DMS153 (cell line): ENCODE results near the gene HEATR9.

Experiments used
- DNase-seq: peaks from one replicate; lab custom pipeline; 2025; lab: John Stamatoyannopoulos, UW

The HEATR9 gene

GRCh38 chr17:35893751-35894150 is 25.1 kb upstream of the HEATR9 start:
- DNase-seq: no peak

GRCh38 chr17:35892091-35893035 is 23.7 kb upstream of the HEATR9 start:
- DNase-seq: no peak

- no peak for DNase-seq
Observed at GRCh38 chr17:35891269-35891668, 22.6 kb upstream of the HEATR9 start.

GRCh38 chr17:35890774-35891155 is 22.1 kb upstream of the HEATR9 start:
- peak; percentile 3 for DNase-seq

- DNase-seq: peak; percentile 7
Observed at GRCh38 chr17:35889818-35890773, 21.4 kb upstream of the HEATR9 start.

- no peak for DNase-seq
Observed at GRCh38 chr17:35889241-35889640, 20.6 kb upstream of the HEATR9 start.

- DNase-seq: no peak
Observed at GRCh38 chr17:35879773-35880654, 11.3 kb upstream of the HEATR9 start, which contains the start of gene CCL5. Gene CCL5, minus strand, starts transcription at chr17:35880360.

- no peak for DNase-seq
Observed at GRCh38 chr17:35878361-35878760, 9.7 kb upstream of the HEATR9 start.

- no peak for DNase-seq
Observed at GRCh38 chr17:35877345-35878029, 8.8 kb upstream of the HEATR9 start.

GRCh38 chr17:35876534-35876933 is 7.8 kb upstream of the HEATR9 start:
- no peak for DNase-seq

- no peak for DNase-seq
Observed at GRCh38 chr17:35875800-35876139, 7.1 kb upstream of the HEATR9 start.

- DNase-seq: no peak
Observed at GRCh38 chr17:35875072-35875799, 6.5 kb upstream of the HEATR9 start.

- DNase-seq: no peak
Observed at GRCh38 chr17:35872196-35872980, 3.7 kb upstream of the HEATR9 start.

- no peak for DNase-seq
Observed at GRCh38 chr17:35870906-35871819, 2.5 kb upstream of the HEATR9 start.

GRCh38 chr17:35867574-35867973 is 1.1 kb downstream of the HEATR9 start:
- DNase-seq: no peak

- no peak for DNase-seq
Observed at GRCh38 chr17:35866341-35866950, 2.2 kb downstream of the HEATR9 start.

- DNase-seq: no peak
Observed at GRCh38 chr17:35865412-35866340, 3.0 kb downstream of the HEATR9 start.
